Hypothalamus (tissue), 51 donors: ENCODE measurements around the gene MET.
"Not testable (repeated sequence)": the region's sequence is repeated elsewhere in the genome, so short reads cannot be mapped to it uniquely, and the experiment has no call there.

Source experiments
- DNase-seq, 51 donors: peaks; one replicate each; lab custom pipeline; 2025; lab: John Stamatoyannopoulos, UW

Gene MET

DNA sequence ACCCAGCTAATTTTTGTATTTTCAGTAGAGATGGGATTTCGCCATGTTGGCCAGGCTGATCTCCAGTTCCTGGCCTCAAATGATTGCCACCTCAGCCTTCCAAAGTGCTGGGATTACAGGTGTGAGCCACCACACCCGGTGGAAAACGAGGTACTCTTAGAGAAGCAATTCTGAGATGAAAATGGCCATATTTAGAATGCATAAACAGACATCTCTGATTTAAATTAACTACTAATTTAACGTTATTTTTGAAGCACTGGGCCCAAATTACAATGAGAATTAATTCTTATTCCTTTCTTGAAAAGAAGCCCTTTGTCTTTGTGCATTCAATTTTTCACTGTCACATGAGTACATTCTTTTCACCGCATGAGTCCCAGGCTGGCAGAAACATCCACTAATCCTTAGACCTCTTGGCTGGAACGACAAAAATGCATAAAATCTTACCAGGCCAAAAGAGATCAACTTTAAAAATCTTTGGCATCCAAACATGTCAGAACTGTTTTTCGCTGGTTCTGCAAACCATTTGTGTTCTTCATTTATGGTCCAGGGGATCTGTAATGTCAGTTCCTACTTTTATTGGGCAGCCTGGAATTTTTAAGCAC, 130.2 kb downstream of the MET start:
- DNase-seq: no peak

DNA sequence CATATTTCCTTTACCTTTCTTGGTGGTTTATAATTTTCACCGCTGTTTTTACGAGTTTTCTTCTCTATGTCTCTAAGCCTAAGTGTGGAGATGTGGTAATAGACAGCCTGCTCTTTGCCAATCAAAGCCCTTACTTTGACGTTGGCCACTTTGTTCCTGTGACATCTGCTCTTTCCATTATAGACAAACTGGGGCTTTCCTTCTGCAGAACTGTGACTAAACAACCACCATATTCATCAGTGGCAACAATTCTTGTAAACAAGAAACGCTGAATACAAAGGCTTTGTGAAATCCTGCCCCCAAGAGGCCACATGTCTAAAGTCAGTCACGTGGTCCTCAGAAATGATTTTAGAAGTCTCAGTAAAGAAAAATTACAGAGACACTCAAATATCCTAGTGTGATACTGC, 130.8 kb downstream of the MET start:
- DNase-seq: peak in 18 of 51 donors; percentile 2 to 80 (median 18)

DNA sequence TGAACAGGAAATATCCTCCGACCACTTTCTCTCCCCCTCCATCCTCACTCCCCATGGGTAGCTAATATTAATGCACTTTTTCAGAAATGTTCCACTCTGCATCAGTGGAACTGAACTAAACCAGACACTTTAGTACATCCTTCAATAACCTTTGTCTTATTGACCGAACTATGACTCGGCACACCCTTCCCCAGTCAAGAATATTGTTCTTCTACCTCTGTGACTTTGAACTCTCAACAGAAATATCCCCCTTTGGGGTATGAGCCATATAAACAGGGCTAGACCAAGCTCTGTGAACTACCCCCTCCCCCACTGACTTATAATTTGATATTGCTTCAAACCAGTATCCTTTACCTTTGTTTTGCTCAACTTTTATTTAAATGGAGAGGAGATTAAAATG, 132.5 kb downstream of the MET start:
- DNase-seq: no peak

DNA sequence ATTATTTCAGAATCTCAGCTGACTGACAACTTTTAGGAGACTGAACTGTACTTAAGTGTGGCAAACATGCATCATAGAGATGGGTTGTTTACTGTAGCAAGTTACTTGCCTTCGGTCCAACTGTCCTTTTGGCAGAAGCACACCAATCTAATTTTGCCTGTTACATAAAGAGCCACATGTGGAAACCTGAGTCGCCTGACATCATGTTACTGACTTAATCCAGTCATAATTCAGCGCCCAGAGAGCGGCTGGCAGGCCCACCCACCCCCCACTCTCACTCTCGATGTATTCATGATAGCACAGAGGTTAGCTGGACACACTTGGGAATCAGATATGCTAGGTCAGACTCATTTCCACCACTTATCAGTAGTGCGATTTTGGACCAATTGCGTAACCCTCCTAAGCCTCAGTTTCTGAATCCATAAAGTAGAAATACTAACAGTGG, 133.1 kb downstream of the MET start:
- peak in 2 of 51 donors; percentile 15 for DNase-seq

DNA sequence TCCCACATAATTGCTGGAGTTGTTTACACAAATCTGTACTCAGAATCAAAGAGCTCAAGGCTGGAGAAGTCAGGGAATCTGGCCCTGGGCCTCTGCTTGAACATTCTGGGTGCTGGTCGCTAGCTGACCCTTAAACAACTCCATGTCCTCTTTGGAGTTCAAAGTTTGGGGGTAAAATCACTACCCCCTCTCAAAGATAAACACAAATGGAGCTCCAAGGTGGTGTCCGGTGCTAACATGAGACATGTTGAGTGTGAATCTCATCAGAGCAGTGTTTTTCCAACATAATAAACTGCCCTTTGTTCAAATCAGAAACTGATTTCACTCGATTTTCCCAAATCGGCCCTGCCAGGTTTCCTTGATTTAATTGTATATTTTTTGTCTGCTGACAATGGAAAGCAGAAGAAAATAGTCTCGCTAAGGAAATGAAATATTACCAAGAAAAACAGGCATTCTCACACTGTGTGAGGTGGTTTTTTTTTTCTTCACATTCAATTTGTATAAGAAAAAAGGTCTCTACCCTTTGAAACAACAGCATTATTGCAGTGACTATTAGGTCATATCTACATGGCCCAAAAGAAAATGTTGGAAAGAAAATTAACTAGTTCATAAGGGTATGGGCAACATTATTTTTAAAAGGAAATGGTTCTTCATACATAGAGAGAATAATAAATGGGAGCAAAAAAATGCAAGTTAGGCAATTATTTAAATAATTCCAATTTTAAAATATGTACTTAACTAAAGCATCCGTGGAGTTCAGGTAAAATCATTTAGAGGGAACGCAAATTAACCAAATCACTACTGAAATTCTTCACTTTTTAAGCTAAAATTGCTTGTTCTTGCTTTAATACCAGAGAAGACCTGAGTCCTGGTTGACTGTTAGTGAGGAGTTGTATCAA, 134.3 kb downstream of the MET start:
- peak in 4 of 51 donors; percentile 12 to 60 (median 18) for DNase-seq

DNA sequence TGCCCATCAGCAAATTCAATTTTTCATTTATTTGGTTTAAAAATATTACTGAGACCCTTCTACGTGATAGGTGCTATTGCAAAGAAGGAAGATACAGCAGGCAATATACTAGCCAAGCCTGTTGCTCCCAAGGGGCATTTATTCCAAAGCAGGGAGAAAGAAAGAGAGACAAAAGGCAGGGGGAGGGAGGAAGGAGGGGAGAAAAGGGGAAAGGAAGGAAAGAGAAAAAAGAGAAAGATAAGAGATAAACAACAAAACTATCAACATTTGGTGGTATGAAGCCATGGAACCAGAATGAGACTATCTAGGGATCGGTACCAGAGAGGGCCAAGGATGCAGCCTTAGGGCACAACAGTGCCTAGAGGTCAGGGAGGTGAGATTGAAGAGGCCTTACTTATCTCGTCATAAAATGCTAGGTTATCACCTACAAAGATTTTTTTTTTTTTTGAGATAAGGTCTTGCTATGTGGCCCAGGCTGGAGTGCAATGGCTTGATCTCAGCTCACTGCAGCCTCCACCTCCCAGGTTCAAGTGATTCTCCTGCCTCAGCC, 135.1 kb downstream of the MET start:
- DNase-seq: no peak

DNA sequence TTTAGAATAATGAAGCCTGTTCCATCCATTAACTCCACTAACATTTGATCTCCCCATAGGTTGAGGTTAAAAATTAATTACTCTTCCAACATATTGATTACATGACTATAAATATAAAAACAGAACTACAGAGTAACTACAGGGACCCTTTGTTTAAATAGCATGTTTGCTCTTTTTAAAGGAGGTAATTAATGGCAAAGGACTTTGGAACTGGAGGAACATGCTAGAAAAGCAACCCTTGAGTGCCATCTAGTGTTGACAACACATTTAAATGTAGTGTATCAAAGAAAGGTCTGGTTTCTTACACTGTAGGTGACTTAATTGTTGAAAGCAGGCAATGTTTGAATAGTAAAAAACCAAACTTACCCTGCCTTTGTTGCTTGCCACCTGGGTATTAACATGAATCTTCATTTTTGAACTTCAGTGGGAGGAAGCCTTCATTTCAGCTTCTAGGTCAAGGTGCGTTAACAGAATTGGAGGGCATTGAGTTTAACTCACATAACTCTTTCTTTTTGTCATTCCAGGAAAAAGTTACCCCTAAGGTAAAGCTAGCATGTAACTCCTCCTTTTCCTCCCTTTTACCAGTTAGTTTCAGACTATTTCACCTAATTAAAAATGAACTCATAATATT, 137.8 kb downstream of the MET start:
- peak in 6 of 51 donors; percentile 1 to 71 (median 9) for DNase-seq

DNA sequence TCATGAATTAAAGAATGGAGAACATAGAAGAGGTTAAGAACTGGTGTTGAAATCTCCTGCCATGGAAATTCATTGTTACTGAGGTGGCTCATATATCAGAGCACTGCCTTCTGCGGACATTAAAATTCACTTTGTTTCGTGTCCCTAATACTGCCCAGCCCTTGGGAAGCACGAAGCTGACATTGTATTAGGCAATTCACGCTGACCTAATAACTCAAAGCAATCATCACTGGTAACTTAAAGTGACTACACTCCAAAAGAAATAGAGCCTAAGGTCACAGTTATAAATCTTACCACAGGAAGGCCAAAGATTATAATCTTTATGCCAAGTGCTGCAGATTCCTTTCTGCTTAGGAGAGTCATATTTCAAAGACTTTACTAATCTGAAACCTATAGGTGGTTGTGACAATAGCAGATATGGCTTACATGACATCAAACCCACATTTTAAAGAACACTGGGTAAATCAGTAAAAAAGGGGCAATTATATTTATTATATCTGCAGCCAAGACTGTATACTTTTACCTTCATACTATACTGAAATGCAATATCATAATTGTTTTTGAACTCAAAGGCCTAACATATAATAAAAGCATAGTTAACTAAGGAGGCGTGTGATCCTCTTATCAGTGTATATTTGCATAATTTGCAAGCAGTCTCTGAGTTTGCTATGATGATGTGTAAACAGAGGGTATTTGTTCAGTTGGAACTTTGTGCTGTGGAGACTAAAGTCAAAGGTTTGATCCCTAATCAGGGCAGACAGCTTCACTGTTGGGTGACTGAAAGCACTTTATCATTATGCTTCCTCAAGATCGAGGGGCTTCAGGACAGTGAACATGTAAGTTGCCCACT, 138.5 kb downstream of the MET start:
- DNase-seq: no peak

DNA sequence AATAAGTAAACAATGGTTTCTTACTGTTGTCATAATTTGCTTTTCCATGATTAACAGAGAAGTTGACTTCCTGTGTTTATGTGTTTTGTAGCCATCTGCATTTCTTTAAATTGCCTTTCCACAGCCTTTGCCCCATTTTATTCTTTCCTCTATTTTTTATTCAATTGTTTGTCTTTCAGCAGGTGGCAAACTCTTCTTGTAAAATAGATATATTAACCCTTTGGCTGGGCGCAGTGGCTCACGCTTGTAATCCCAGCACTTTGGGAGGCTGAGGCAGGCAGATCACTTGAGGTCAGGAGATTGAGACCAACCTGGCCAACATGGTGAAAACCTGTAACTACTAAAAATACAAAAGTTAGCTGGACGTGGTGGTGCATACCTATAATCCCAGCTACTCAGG, 139.8 kb downstream of the MET start:
- no peak for DNase-seq

DNA sequence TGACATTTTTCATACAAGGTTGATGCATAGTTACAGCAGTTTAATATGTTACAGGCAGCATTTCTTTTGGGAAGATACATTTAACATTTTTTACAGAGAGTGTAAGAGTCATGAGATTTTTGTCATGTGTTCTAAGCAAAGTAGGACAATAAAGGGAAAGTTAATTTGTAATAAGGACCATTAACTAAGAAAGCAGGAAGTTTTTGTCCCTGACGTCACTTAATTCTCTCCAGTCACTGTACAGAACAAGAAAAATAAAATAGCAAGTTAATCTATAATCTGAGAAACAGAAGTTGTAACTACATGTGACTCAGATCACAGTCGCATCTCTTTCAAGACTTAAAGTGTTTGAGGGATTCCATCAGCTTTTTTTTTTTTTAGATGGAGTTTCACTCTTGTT, 140.9 kb downstream of the MET start:
- DNase-seq: no peak

DNA sequence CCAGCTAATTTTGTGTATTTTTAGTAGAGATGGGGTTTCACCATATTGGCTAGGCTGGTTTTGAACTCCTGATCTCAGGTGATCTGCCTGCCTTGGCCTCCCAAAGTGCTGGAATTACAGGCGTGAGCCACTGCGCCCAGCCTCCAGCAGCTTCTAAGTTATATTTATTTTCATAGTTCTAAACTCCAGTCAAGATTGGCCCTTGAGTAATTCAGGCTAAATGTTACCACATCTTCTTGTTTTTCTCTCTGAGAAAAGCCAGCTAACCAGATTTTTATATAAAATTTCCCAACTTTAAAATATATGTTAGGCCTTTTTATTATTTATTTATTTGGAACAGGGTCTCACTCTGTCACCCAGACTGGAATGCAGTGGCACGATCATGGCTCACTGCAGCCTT, 141.4 kb downstream of the MET start:
- DNase-seq: not testable (repeated sequence)

DNA sequence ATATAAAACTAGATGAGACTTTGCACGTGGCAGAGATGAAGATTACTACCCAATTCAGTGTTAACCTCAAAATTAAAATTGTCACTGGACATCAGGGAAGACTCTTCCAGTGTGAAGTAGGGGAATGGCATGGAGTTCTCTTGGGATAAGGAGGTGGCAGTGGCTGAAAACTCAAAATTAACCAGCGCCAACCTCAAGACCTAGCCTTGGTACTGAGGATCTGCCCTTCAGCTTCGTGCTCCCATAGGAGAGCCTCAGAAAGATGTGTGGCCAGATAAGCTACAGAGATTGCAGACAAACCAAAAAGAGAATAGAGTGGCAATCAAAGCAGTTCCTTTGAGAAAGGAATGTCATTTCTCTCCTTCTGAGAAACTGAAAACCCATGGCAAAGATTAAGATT, 143.0 kb downstream of the MET start:
- no peak for DNase-seq

DNA sequence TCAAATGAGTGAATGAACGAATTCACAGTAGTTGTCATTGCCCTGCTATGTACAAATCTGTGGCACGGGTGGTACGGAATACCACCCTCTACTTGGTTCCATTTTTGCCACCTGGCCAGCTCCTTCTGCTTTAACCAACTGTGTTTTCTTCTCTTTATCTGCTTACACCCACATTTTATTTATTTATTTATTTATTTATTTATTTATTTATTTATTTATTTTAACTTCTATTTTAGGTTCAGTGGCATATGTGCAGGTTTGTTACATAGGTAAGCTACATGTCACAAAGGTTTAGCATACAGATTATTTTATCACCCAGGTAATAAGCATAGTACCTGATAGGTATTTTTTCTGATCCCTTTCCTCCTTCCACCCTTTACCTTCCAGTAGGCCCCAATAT, 148.2 kb downstream of the MET start:
- no peak for DNase-seq

DNA sequence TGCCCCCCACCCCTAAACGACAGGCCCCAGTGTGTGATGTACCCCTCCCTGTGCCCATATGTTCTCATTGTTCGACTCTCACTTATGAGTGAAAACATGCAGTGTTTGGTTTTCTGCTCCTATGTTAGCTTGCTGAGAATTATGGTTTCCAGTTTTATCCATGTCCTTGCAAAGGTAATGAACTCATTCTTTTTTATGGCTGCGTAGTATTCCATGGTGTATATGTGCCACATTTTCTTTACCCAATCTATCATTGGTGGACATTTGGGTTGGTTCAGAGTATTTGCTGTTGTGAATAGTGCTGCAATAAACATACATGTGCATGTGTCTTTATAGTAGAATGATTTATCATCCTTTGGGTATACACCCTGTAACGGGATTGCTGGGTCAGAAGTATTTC, 149.7 kb downstream of the MET start:
- DNase-seq: not testable (repeated sequence)

DNA sequence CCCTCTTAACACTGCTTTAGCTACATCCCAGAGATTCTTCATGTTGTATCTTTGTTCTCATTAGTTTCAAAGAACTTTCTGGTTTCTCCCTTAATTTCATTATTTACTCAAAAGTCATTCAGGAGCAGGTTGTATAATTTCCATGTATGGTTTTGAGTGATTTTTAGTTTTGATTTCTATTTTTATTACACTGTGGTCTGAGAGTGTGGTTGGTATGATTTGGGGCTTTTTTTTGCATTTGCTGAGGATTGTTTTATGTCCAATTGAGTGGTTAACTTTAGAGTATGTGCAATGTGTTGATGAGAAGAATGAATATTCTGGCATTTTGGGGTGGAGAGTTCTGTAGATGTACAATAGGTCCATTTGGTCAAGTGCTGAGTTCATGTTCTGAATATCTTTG, 152.5 kb downstream of the MET start:
- DNase-seq: no peak

DNA sequence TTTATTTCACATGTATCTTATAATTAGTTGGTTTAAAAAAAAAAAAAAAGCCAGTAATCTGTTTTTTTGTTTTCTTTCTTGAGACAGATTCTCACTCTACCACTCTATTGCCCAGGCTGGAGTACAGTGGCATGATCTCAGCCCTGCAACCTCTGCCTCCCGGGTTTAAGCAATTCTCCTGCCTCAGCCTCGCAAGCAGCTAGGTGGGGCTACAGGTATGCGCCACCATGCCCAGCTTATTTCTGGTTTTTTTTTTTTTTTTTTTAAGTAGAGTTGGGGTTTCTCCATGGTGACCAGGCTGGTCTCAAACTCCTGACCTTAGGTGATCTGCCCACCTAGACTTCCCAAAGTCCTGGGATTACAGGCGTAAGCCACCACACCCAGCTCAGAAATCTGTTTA, 156.3 kb downstream of the MET start:
- no peak for DNase-seq

DNA sequence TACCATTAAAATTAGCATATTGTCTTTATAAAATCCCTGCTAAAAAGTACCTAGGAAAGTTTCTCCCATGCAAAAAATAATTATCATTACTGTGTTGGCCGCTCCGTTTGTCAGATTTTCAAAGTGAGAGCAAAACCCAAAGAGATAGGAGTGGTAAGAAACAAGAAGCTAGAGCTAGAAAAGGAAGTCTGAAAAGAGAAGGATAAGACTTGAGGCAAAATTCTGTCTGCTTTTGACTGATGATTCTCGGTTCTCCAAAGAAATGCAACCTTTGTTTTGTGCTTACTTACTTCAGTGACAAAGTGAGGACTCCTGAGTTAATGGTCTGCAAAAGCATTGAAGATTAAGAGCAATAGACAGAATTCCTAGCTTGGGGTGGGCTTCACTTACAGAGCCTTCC, 157.0 kb downstream of the MET start:
- no peak for DNase-seq

DNA sequence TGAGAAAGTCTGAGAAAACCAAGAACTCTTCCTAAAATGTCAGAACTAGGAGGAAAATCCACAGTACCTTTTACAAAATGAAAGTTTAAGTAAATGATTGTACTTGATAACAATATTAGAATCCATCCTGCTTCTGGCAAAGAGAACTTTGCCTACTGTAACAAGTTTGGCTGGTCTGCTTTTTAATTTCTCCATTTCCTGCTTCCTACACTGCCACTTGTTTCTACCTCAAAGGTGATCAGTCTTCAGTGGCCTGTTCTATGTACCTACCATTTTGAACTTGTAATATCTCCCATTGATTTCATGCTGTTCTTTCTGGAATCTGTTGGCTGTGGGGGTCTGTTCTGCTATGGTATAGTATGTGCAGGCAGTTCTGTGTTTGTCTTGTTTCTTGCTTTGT, 157.5 kb downstream of the MET start:
- no peak for DNase-seq

DNA sequence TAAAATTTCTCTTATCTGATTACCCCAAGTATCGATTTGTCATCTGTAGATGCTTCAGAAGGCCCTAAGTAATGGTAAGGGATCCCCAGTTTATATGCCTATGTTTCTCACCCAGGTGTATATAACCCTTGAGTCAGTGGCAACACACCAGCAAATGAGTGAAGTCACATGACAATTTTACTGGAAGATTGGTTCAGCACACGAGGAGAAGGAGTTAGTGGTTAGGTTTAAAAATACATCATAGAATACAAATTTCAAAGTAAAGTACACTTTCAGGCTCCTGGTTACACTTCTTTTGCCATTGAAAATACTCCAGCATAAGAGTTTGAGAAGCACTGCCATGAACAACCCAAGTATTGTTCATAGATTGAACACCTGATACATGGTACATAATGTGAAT, 160.7 kb downstream of the MET start:
- no peak for DNase-seq

DNA sequence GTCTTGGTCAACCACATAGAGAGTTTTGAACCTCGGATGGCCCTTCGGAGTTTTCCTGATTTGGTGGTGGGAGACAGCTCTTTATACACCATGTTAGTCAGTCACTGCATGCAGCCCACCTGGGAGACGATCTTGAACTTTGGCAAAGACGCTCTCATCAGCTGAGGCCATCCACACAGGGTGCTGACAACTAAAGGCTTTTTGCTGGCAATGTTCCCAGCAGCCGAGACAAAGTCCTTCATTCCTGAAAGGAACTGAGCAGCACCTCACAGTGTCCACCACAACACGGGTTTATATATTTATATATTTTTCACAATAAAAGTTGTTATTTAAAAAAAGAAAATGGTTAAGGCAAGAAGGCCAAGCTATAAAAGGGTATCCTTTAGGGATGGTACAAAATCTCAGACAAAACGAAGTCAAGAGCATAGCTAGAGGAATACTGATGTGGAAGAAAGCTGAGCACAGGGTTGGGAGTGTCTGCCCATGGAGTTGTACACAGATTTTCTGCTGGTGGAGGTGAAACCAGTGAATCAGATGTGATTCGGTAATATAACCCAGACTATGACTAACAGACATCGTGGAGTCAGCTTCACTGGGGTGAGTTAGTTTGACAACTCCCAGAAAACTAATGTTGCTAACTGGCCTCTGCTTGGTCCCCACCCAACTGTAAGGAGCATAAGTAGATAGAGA, 163.0 kb downstream of the MET start:
- peak in 2 of 51 donors; percentile 1 for DNase-seq
